CD4-positive, alpha-beta T cell treated with Interleukin-15 for 4 hours (primary cell): ENCODE data around the gene ARHGAP24.
"Not testable (repeated sequence)": the region's sequence is repeated elsewhere in the genome, so short reads cannot be mapped to it uniquely, and the experiment has no call there.

Experiments used
- DNase-seq: peaks from one replicate; pipeline ENCODE4 v3.0.0-alpha.2; 2020; ENCODE audit warnings: low spot score

ARHGAP24 gene

GRCh38 chr4:85915570-85915969, 440.6 kb downstream of the ARHGAP24 start:
- DNase-seq: not testable (repeated sequence)

- no peak for DNase-seq
These were observed 444.4 kb downstream of the ARHGAP24 start for GRCh38 chr4:85919200-85919887.

GRCh38 chr4:85925071-85925470, 450.1 kb downstream of the ARHGAP24 start:
- DNase-seq: no peak

- DNase-seq: no peak
These were observed 454.0 kb downstream of the ARHGAP24 start for GRCh38 chr4:85928775-85929591.

GRCh38 chr4:85929961-85930665, 455.2 kb downstream of the ARHGAP24 start:
- DNase-seq: no peak

GRCh38 chr4:85932500-85933290, 457.7 kb downstream of the ARHGAP24 start:
- DNase-seq: no peak

- no peak for DNase-seq
These were observed 458.3 kb downstream of the ARHGAP24 start for GRCh38 chr4:85933291-85933640.

GRCh38 chr4:85937507-85937906, 462.6 kb downstream of the ARHGAP24 start:
- no peak for DNase-seq

- no peak for DNase-seq
These were observed 463.1 kb downstream of the ARHGAP24 start for GRCh38 chr4:85938062-85938461.

- no peak for DNase-seq
These were observed 464.0 kb downstream of the ARHGAP24 start for GRCh38 chr4:85938902-85939301.

- no peak for DNase-seq
These were observed 464.6 kb downstream of the ARHGAP24 start for GRCh38 chr4:85939595-85939994.

- no peak for DNase-seq
These were observed 465.2 kb downstream of the ARHGAP24 start for GRCh38 chr4:85940151-85940550.

- no peak for DNase-seq
These were observed 467.2 kb downstream of the ARHGAP24 start for GRCh38 chr4:85942107-85942506.

- DNase-seq: no peak
These were observed 471.9 kb downstream of the ARHGAP24 start for GRCh38 chr4:85946821-85947220.

GRCh38 chr4:85951099-85951498, 476.1 kb downstream of the ARHGAP24 start:
- DNase-seq: no peak

GRCh38 chr4:85952528-85952927, 477.6 kb downstream of the ARHGAP24 start:
- no peak for DNase-seq

GRCh38 chr4:85952972-85953650, 478.2 kb downstream of the ARHGAP24 start:
- no peak for DNase-seq

GRCh38 chr4:85953651-85954018, 478.7 kb downstream of the ARHGAP24 start:
- no peak for DNase-seq

- DNase-seq: no peak
These were observed 480.8 kb downstream of the ARHGAP24 start for GRCh38 chr4:85955620-85956292.

- DNase-seq: no peak
These were observed 481.5 kb downstream of the ARHGAP24 start for GRCh38 chr4:85956293-85956945.
